UCSD-AML1 (cell line): Measurements from ENCODE around the gene ZFAND2A.
"Not testable (repeated sequence)": the region's sequence is repeated elsewhere in the genome, so short reads cannot be mapped to it uniquely, and the experiment has no call there.

Source experiments
- DNase-seq: peaks from one replicate; lab custom pipeline; 2025; ENCODE audit not compliant: unreplicated experiment; lab: John Stamatoyannopoulos, UW

Gene ZFAND2A

GRCh38 chr7:1127001-1127400 lies 33.0 kb downstream of the ZFAND2A start:
- no peak for DNase-seq

GRCh38 chr7:1125603-1125969 lies 34.4 kb downstream of the ZFAND2A start:
- DNase-seq = no peak

- DNase-seq = no peak
Observed at GRCh38 chr7:1124816-1125602, 35.0 kb downstream of the ZFAND2A start.

GRCh38 chr7:1124164-1124563 lies 35.8 kb downstream of the ZFAND2A start:
- no peak for DNase-seq

GRCh38 chr7:1123715-1124114 lies 36.3 kb downstream of the ZFAND2A start:
- no peak for DNase-seq

- DNase-seq = no peak
Observed at GRCh38 chr7:1122832-1123501, 37.0 kb downstream of the ZFAND2A start.

- no peak for DNase-seq
Observed at GRCh38 chr7:1121886-1122831, 37.8 kb downstream of the ZFAND2A start.

GRCh38 chr7:1121476-1121875 lies 38.5 kb downstream of the ZFAND2A start:
- no peak for DNase-seq

GRCh38 chr7:1120791-1121190 lies 39.2 kb downstream of the ZFAND2A start:
- no peak for DNase-seq

GRCh38 chr7:1119201-1119600 lies 40.8 kb downstream of the ZFAND2A start:
- DNase-seq = no peak

- no peak for DNase-seq
Observed at GRCh38 chr7:1117321-1117928, 42.6 kb downstream of the ZFAND2A start.

- DNase-seq = not testable (repeated sequence)
Observed at GRCh38 chr7:1116383-1117008, 43.5 kb downstream of the ZFAND2A start.

GRCh38 chr7:1115171-1116045 lies 44.6 kb downstream of the ZFAND2A start:
- DNase-seq = not testable (repeated sequence)

GRCh38 chr7:1114505-1114904 lies 45.5 kb downstream of the ZFAND2A start:
- no peak for DNase-seq

GRCh38 chr7:1114088-1114487 lies 45.9 kb downstream of the ZFAND2A start:
- no peak for DNase-seq

GRCh38 chr7:1113548-1113885 lies 46.5 kb downstream of the ZFAND2A start:
- no peak for DNase-seq

GRCh38 chr7:1112625-1113547 lies 47.1 kb downstream of the ZFAND2A start:
- DNase-seq = no peak

- DNase-seq = no peak
Observed at GRCh38 chr7:1112109-1112508, 47.9 kb downstream of the ZFAND2A start.

- no peak for DNase-seq
Observed at GRCh38 chr7:1111156-1111555, 48.8 kb downstream of the ZFAND2A start.
